Osteoblast (primary cell): ENCODE results near the gene RNF212. TPM values are rescaled to one million over a fixed set of nuclear protein-coding genes. Genes with fewer than 3 reads are reported as not detected.

Experiments
- DNase-seq: peaks from one replicate; pipeline ENCODE4 v3.0.0; 2011; ENCODE audit warnings: low spot score, mixed read lengths; ENCODE audit not compliant: insufficient read length; ENCODE audit errors: missing footprints
- H2AFZ ChIP-seq: 2 replicates; pipeline ENCODE4 v1.6.0; 2011; ENCODE audit warnings: mild to moderate bottlenecking, low read length
- H3K27ac ChIP-seq: 2 replicates; pipeline ENCODE4 v1.5.1; 2011; ENCODE audit warnings: mild to moderate bottlenecking, low read depth, low read length, moderate library complexity
- H3K27me3 ChIP-seq: 2 replicates; pipeline ENCODE4 v1.6.0; 2012; ENCODE audit warnings: mild to moderate bottlenecking, control low read depth, inconsistent platforms, low read length, moderate library complexity; ENCODE audit not compliant: insufficient read depth
- H3K36me3 ChIP-seq: 2 replicates; pipeline ENCODE4 v1.5.1; 2011; ENCODE audit warnings: mild to moderate bottlenecking, low read length, control low read depth, moderate library complexity; ENCODE audit not compliant: insufficient read depth
- H3K4me1 ChIP-seq: 2 replicates; pipeline ENCODE4 v1.5.1; 2011; ENCODE audit warnings: mild to moderate bottlenecking, low read length, control low read depth, moderate library complexity; ENCODE audit not compliant: insufficient read depth
- H3K4me2 ChIP-seq: 2 replicates; pipeline ENCODE4 v1.6.0; 2011; ENCODE audit warnings: mild to moderate bottlenecking, low read length; ENCODE audit not compliant: insufficient read depth
- H3K4me3 ChIP-seq: fragments of 200-600 bp; sonication (generic); 3 replicates; pipeline ENCODE4 v1.5.1; 2012; ENCODE audit warnings: mild to moderate bottlenecking, low read length, inconsistent platforms; ENCODE audit not compliant: insufficient read depth
- H3K79me2 ChIP-seq: 2 replicates; pipeline ENCODE4 v1.6.0; 2012; ENCODE audit warnings: mild to moderate bottlenecking, low read length, control low read depth, inconsistent platforms; ENCODE audit not compliant: insufficient read depth
- H3K9me3 ChIP-seq: 2 replicates; pipeline ENCODE4 v1.5.1; 2011; ENCODE audit warnings: low read depth, low read length, control low read depth
- H4K20me1 ChIP-seq: 2 replicates; pipeline ENCODE4 v1.6.0; 2012; ENCODE audit warnings: mild to moderate bottlenecking, low read length, control low read depth; ENCODE audit not compliant: insufficient read depth
- total RNA-seq: library from RNA; depleted of rRNA; stranded (reverse); fragments of >200 nt; gene quantifications from 2 replicates; pipeline ENCODE4 v1.2.3, GENCODE V29; 2012
- TF ChIP-seq, protein P1 (sequence below): IDR thresholded peaks from 2 replicates; pipeline ENCODE4 v1.5.1; 2011; ENCODE audit warnings: mild to moderate bottlenecking, low read depth, low read length, moderate library complexity; ENCODE audit errors: extremely low read depth

Gene RNF212
- total RNA-seq, 1 donor: 7.6 TPM

DNA sequence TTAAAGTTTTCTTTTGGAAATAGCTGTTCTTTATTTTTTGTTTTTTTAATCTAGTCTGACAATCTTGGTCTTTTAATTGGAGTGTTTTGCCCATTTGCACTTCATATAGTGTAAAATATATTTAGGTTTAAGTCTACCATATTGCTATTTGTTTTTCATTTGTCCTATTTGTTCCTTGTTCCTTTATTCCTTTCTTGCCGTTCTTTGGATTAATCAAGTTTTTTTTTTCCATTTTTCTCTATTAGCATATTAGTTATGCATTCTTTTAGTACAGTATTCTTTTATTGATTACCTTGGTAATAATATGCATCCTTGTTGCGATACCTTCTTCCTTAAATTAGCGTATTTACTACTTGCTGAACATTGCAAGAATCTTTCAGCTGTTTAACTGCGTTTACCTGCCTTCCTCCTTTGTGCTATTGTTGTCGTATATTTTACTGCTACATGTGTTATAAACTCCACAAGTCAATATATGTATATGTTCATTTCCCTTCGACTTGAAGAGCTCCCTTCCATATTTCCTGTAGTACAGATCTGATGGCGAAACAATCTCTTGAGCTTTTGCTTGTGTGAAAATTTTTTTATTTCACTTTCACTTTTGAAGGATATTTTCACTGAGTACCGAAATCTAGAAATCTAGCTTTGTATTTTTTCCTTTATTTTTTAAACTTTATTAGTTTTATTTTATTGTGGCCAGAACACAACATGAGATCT lies 23.9 kb upstream of the RNF212 start:
- peak; percentile 21 for DNase-seq
- no peaks in the 10 kb centered on the region for H3K79me2 ChIP-seq
- H3K4me2 ChIP-seq: peak overlapping the region; percentile 35

DNA sequence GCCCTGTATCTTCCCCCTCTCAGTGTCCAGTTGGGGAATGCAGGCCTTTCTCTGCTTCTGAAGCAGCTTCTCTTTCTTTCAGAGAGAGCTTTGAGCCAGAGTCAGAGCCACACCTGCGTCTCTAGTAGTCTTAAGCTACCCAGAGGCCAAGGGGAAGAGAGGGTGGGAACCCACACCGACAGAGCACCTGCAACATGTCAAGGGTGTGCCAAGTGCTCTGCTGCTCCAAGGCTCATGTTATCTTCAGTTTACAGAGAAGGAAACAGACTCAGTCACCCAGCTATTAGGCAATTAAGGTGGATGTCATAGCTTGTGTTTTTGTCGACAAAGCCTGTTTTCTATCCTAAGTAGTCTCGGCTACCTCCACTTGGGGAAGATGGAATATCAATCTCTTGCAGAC lies 22.7 kb upstream of the RNF212 start:
- no peaks in the 10 kb centered on the region for H3K9me3 ChIP-seq
- H2AFZ ChIP-seq: no peak overlapping the region
- no peaks in the 10 kb centered on the region for H3K36me3 ChIP-seq
- no peaks in the 10 kb centered on the region for H3K79me2 ChIP-seq
- H3K4me3 ChIP-seq: no peak overlapping the region
- H3K4me1 ChIP-seq: no peaks in the 10 kb centered on the region
- H3K4me2 ChIP-seq: no peak overlapping the region
- H4K20me1 ChIP-seq: no peaks in the 10 kb centered on the region
- no peak overlapping the region for H3K27ac ChIP-seq
- no peak for DNase-seq
- H3K27me3 ChIP-seq: peaks cover 3% of the 10 kb centered on the region
- TF ChIP-seq, protein P1, sequence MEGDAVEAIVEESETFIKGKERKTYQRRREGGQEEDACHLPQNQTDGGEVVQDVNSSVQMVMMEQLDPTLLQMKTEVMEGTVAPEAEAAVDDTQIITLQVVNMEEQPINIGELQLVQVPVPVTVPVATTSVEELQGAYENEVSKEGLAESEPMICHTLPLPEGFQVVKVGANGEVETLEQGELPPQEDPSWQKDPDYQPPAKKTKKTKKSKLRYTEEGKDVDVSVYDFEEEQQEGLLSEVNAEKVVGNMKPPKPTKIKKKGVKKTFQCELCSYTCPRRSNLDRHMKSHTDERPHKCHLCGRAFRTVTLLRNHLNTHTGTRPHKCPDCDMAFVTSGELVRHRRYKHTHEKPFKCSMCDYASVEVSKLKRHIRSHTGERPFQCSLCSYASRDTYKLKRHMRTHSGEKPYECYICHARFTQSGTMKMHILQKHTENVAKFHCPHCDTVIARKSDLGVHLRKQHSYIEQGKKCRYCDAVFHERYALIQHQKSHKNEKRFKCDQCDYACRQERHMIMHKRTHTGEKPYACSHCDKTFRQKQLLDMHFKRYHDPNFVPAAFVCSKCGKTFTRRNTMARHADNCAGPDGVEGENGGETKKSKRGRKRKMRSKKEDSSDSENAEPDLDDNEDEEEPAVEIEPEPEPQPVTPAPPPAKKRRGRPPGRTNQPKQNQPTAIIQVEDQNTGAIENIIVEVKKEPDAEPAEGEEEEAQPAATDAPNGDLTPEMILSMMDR: no peak

More for the DNA sequence above, 23.9 kb upstream of the RNF212 start:
- no peaks in the 10 kb centered on the region for H3K4me1 ChIP-seq
- no peak overlapping the region for H3K4me3 ChIP-seq
- TF ChIP-seq, protein P1: no peak
- H2AFZ ChIP-seq: no peak overlapping the region
- no peaks in the 10 kb centered on the region for H3K9me3 ChIP-seq
- no peak overlapping the region for H3K27ac ChIP-seq
- peaks cover 8% of the 10 kb centered on the region for H3K27me3 ChIP-seq
- no peaks in the 10 kb centered on the region for H4K20me1 ChIP-seq
- no peaks in the 10 kb centered on the region for H3K36me3 ChIP-seq

DNA sequence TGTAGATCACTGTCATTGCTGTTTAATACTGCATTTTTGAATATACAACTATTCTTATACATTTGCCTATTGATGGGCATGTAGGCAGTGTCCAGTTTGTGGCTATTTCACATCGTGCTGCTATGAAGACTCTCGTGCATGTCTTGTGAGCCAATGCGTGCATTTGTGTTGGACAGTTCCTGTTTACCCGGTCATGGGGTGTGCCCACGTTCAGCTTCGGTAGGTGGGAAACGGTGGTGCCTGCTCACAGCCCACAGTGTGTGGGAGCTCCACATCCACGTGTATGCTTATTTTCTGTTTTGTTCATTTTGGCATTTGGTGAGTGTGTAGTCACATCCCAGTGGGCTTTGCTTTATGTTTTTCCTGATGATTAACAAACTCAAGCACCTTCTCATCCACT lies 19.7 kb upstream of the RNF212 start:
- Histone ChIP-seq H3K9me3 (no peaks in the 10 kb centered on the region), H3K27ac (no peak overlapping the region), H4K20me1 (no peaks in the 10 kb centered on the region), H3K4me2 (no peak overlapping the region), H3K4me3 (no peak overlapping the region), H3K27me3 (peaks cover 3% of the 10 kb centered on the region), H3K36me3 (no peaks in the 10 kb centered on the region), H3K4me1 (no peaks in the 10 kb centered on the region), H2AFZ (no peak overlapping the region), H3K79me2 (no peaks in the 10 kb centered on the region)
- no peak for DNase-seq
- TF ChIP-seq, protein P1: no peak

DNA sequence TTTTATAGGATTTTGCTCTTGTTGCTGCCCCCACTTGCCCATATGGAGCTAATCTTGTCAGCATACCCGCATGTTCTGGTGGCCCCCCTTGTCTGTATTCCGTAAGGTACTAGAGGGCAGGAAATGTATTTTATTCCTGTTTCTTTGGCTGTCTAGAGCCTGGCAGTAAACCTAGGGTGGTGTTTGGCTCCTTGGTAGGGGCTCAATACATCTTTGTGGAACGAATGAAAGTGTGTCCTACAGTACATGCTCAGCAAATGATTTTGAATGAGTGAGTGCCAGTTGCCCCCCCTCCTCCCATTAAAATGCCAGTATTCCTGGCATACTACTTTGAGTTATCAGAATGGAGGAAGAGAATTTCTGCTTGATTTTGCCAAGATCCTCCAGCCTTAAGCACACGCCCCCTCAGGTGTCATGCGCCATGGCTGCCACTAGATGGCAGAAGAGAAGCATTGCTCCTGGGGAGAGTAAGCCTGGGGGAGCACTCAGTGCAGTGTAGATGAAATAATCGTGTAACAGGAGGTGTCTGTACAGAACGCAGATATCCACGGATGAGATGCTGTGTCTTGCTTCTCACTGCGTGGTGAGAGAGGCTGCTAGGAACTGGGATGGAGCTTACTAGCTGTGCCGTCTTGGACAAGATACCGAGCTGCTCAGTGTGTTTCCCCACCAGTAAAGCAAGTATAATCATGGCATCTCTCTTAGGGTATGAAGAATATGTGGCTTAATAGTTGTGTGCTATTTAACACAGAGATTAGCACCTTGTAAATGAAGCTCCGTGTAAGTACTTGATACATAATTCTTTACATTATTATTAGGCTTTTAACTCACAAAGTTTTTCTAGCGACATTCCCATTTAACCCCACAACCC lies 17.2 kb upstream of the RNF212 start:
- Histone ChIP-seq H2AFZ (no peak overlapping the region), H3K79me2 (no peaks in the 10 kb centered on the region), H3K27ac (no peak overlapping the region), H4K20me1 (no peaks in the 10 kb centered on the region), H3K36me3 (no peaks in the 10 kb centered on the region), H3K4me2 (no peak overlapping the region), H3K4me3 (no peak overlapping the region), H3K27me3 (no peaks in the 10 kb centered on the region), H3K4me1 (no peaks in the 10 kb centered on the region), H3K9me3 (no peaks in the 10 kb centered on the region)
- TF ChIP-seq, protein P1: peak; percentile 99
- DNase-seq: peak; percentile 27
